AG04449 (cell line): ENCODE measurements around the gene UBE2C.

ENCODE experiments used
- CTCF ChIA-PET: fragments of 350-600 bp; formaldehyde crosslinking; extraction: SDS; loops from one replicate; lab custom pipeline; 2021; ENCODE audit warnings: antibody characterized with exemption; lab: Yijun Ruan, JAX
- POLR2A ChIA-PET: fragments of 400-600, 350-600 bp; formaldehyde crosslinking; extraction: SDS; loops from one replicate; lab custom pipeline; 2020; ENCODE audit warnings: antibody characterized with exemption, inconsistent platforms; lab: Yijun Ruan, JAX
- DNase-seq: peaks from one replicate; pipeline ENCODE4 v3.0.0-alpha.2; 2010; ENCODE audit warnings: low read depth, low spot score
- H3K4me3 ChIP-seq: 2 replicates; pipeline ENCODE4 v1.5.1; 2011; ENCODE audit warnings: low read depth, mild to moderate bottlenecking, control low read depth, low read length
- CTCF ChIP-seq: IDR thresholded peaks from one replicate; pipeline ENCODE4 v1.5.1; 2011; ENCODE audit warnings: mild to moderate bottlenecking, moderate library complexity, low read length, control low read depth, inconsistent platforms; ENCODE audit not compliant: insufficient read depth; ENCODE audit errors: missing control alignments

Gene UBE2C

GRCh38 chr20:45848421-45848820, 36.0 kb downstream of the UBE2C start:
- no peak for DNase-seq
- H3K4me3 ChIP-seq = no peak overlapping the region
- no peak for TF ChIP-seq CTCF
- CTCF ChIA-PET = no interaction called here
- POLR2A ChIA-PET = no interaction called here

GRCh38 chr20:45848969-45849582, 36.6 kb downstream of the UBE2C start:
- ChIA-PET CTCF (interaction anchor here (1.1 kb wide), 1 partner anchor 42 kb away, joined by 3 read pairs; the partner anchor contains the start of genes CTSA and NEURL2), POLR2A (interaction anchor here (0.9 kb wide), 1 partner anchor 32 kb away, joined by 3 read pairs; the partner anchor contains the start of gene ZSWIM1)
- TF ChIP-seq CTCF = no peak
- no peak for DNase-seq
- no peak overlapping the region for H3K4me3 ChIP-seq

DNA sequence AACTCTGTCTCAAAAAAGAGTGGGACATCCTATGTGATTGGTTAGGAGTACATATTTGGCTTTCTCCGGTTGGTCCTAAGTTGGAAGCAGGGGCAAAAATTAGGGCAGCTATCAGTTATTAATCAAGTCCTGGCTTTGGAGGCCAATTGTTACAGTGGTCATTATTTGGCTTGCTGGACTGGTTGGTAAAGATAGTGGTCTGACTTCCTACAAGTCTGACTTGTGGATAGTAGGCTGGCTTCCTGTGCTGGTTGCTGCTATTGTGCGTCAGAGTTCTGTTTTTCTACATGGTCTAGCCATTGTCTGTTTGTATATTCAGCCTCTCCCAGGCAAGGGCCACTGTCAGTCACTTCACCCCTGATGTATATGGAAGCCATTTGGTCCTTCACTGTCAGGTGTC, 37.8 kb downstream of the UBE2C start:
- TF ChIP-seq CTCF = no peak
- ChIA-PET CTCF (interaction anchor here (1.1 kb wide), 2 partner anchors 23 to 40 kb away, joined by 3 read pairs; partner anchors contain the start of genes CTSA and NEURL2), POLR2A (interaction anchor here (0.9 kb wide), 1 partner anchor 31 kb away, joined by 3 read pairs; the partner anchor contains the start of gene ZSWIM1)
- H3K4me3 ChIP-seq = no peak overlapping the region
- no peak for DNase-seq

GRCh38 chr20:45850926-45851325, 38.5 kb downstream of the UBE2C start:
- POLR2A ChIA-PET = interaction anchor here (1.3 kb wide), 1 partner anchor 9 kb away, joined by 3 read pairs; no protein-coding TSS in a partner anchor
- TF ChIP-seq CTCF = no peak
- DNase-seq = no peak
- CTCF ChIA-PET = interaction anchor here (1.1 to 1.6 kb wide), 2 partner anchors 27 to 52 kb away, joined by 3 read pairs; no protein-coding TSS in a partner anchor
- H3K4me3 ChIP-seq = no peak overlapping the region

DNA sequence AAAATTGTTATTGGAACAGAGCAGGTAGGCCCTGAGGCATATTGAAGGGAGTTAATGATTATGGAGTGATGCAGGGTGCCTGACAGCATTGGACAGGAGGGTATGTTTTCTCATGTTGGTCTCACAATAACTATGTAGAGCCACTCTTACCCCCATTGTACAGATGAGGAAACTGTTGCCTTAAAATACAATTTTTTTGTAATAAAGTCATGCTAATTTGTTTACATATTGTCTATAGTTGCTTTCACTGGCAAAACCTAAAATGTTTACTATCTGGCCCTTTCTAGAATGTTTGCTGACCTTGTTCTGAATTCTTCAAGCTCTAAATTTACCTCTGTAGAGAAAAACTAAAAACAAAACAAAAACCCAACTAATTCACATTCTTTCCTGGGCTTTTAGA, 39.1 kb downstream of the UBE2C start:
- no peak overlapping the region for H3K4me3 ChIP-seq
- no peak for TF ChIP-seq CTCF
- DNase-seq = no peak
- CTCF ChIA-PET = interaction anchor here (0.6 to 1.6 kb wide), 3 partner anchors 11 to 53 kb away, joined by 3 to 4 read pairs (median 3); no protein-coding TSS in a partner anchor
- POLR2A ChIA-PET = interaction anchor here (1.3 kb wide), 1 partner anchor 10 kb away, joined by 3 read pairs; no protein-coding TSS in a partner anchor

- TF ChIP-seq CTCF = no peak
- ChIA-PET POLR2A (interaction anchor here (0.7 to 1.3 kb wide), 2 partner anchors 11 to 12 kb away, joined by 3 to 4 read pairs; no protein-coding TSS in a partner anchor), CTCF (interaction anchor here (0.9 to 1.1 kb wide), 2 partner anchors 18 to 28 kb away, joined by 3 read pairs; no protein-coding TSS in a partner anchor)
- no peak overlapping the region for H3K4me3 ChIP-seq
- DNase-seq = no peak
These were observed 39.9 kb downstream of the UBE2C start for GRCh38 chr20:45852326-45852725.
